Measurements from ENCODE around the gene NFATC2. TPM values are rescaled to one million over a fixed set of nuclear protein-coding genes. Genes with fewer than 3 reads are reported as not detected.

NFATC2 gene
- total RNA-seq, 4 donors from 2014 or later = 8.8 to 15.6 (median 13.0) TPM

DNA sequence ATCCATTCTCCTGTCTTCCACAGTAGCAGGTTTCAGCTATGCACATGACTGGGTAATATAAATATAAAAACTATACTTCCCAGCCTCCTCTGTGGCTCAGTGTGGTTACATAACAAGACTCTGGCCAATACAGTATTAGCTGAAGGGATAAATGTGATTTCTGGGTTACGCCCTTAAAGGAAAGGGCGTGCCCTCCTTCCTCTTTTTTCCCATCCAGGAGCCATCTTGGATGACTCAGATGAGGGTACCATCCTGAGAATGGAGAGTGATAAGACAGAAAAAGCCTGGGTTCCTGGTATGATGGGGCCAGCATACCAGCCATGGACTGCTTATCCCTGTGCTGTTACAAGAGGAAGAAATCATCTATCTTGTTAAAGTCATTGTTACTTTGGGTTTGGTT is 123.3 kb downstream of the NFATC2 start:
- no peaks in the 10 kb centered on the region for H3K27me3 ChIP-seq
- intact Hi-C loops (cut with DNase I) = no loop called here

DNA sequence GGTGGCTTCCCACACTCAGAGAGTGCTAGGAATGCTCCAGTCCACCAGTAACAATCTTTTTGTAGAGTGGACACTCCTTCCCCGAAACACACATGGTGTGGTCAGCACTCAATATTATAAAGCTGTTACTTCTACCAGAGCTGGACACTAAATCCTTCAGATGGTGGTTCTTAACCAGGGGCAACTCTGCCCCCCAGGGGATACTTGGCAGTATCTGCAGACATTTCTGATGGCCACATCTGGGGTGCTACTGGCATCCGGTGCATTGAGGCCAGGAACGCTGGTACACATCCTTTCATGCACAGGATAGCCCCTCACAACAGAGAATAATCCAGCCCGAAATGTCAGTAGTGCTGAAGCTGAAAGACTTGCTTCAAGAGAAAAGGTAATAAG is 124.4 kb downstream of the NFATC2 start:
- H3K4me3 ChIP-seq = no peak overlapping the region
- no peak for TF ChIP-seq EP300 (IDR thresholded peaks at IDR 0.05)
- TF ChIP-seq POLR2AphosphoS5 (IDR thresholded peaks at IDR 0.05) = no peak
- no peak for TF ChIP-seq POLR2A (IDR thresholded peaks at IDR 0.05; ENCODE audit: low read depth)
- TF ChIP-seq, protein P1, sequence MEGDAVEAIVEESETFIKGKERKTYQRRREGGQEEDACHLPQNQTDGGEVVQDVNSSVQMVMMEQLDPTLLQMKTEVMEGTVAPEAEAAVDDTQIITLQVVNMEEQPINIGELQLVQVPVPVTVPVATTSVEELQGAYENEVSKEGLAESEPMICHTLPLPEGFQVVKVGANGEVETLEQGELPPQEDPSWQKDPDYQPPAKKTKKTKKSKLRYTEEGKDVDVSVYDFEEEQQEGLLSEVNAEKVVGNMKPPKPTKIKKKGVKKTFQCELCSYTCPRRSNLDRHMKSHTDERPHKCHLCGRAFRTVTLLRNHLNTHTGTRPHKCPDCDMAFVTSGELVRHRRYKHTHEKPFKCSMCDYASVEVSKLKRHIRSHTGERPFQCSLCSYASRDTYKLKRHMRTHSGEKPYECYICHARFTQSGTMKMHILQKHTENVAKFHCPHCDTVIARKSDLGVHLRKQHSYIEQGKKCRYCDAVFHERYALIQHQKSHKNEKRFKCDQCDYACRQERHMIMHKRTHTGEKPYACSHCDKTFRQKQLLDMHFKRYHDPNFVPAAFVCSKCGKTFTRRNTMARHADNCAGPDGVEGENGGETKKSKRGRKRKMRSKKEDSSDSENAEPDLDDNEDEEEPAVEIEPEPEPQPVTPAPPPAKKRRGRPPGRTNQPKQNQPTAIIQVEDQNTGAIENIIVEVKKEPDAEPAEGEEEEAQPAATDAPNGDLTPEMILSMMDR (IDR thresholded peaks at IDR 0.05) = no peak
- WGBS = 95% methylated on average over 4 of the region's 4 CpGs
- no peaks in the 10 kb centered on the region for H3K9me3 ChIP-seq
- peaks cover under 1 to 18% (median 15%) of the 10 kb centered on the region in 4 donors for H3K4me1 ChIP-seq
- DNase-seq (ENCODE audit: extremely low spot score) = no peak
- no peaks in the 10 kb centered on the region for H3K27me3 ChIP-seq
- intact Hi-C loops (cut with DNase I) = no loop called here
- no peak overlapping the region for H3K27ac ChIP-seq (replicated peaks in 1 of 4)
- H3K36me3 ChIP-seq = peaks cover 0 to 6% (median 0%) of the 10 kb centered on the region in 4 donors

More for the DNA sequence above, 123.3 kb downstream of the NFATC2 start:
- DNase-seq (ENCODE audit: extremely low spot score) = no peak
- peaks cover 0 to 6% (median 0%) of the 10 kb centered on the region in 4 donors for H3K36me3 ChIP-seq
- H3K27ac ChIP-seq (replicated peaks in 1 of 4) = no peak overlapping the region
- 95% methylated on average over 2 of the region's 2 CpGs for WGBS
- H3K4me3 ChIP-seq = no peak overlapping the region
- TF ChIP-seq EP300 (IDR thresholded peaks at IDR 0.05) = no peak
- no peak for TF ChIP-seq POLR2A (IDR thresholded peaks at IDR 0.05; ENCODE audit: low read depth)
- no peak for TF ChIP-seq POLR2AphosphoS5 (IDR thresholded peaks at IDR 0.05)
- TF ChIP-seq, protein P1 (IDR thresholded peaks at IDR 0.05) = no peak
- peaks cover 0 to 12% (median 8%) of the 10 kb centered on the region in 4 donors for H3K4me1 ChIP-seq
- H3K9me3 ChIP-seq = no peaks in the 10 kb centered on the region

DNA sequence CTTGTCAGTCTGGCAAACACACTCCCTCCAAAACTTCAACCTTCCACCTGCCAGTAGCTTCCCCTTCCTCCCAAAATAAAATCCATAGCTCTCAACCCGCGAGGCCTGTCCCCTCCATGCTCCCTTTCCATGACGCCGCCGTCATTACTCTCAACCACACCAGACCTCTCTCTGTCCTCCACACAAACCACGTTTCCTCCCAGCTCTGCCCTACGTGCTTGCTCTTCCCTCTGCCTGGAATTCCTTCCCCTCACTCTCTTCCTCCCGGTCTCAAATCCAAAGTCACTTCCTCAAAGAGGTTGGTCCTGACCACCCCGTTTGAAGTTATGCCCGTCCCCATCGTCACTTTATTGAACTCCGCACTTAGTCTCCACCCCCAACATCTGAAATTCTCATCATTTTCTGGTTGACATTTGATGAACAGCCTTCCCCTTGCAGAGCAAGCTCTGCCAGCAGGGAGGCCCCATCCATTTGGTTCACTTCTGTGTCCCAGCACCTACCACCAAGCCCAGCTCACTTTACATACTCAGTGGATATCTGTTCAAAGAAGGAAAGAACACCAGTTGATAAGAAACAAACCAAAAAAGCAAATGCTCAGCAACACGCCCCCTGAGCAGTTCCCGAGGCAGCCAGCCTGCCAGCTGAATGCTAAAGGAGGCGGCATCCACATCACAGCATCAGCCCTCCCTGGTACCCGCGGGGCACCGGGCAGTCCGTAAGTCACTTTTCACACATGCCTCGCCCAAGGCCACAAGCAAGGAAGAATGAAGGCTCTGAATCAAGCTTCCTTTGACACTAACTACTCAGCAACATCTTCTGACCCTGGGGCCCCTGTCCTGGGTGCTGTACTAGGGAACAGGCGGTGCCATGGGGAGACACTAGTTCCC is 125.0 kb downstream of the NFATC2 start:
- DNase-seq (ENCODE audit: extremely low spot score) = no peak
- Histone ChIP-seq H3K4me3 (no peak overlapping the region), H3K4me1 (peaks cover 7 to 24% (median 21%) of the 10 kb centered on the region in 4 donors), H3K9me3 (no peaks in the 10 kb centered on the region), H3K27ac (replicated peaks in 1 of 4) (peak overlapping the region in 1 of 4 donors; percentile 44), H3K36me3 (peaks cover 0 to 6% (median 0%) of the 10 kb centered on the region in 4 donors), H3K27me3 (no peaks in the 10 kb centered on the region)
- no peak for TF ChIP-seq POLR2AphosphoS5 (IDR thresholded peaks at IDR 0.05)
- TF ChIP-seq, protein P1 (IDR thresholded peaks at IDR 0.05) = no peak
- TF ChIP-seq EP300 (IDR thresholded peaks at IDR 0.05) = no peak
- no peak for TF ChIP-seq POLR2A (IDR thresholded peaks at IDR 0.05; ENCODE audit: low read depth)
- 72% methylated on average over 21 of the region's 21 CpGs for WGBS
- intact Hi-C loops (cut with DNase I) = no loop called here

DNA sequence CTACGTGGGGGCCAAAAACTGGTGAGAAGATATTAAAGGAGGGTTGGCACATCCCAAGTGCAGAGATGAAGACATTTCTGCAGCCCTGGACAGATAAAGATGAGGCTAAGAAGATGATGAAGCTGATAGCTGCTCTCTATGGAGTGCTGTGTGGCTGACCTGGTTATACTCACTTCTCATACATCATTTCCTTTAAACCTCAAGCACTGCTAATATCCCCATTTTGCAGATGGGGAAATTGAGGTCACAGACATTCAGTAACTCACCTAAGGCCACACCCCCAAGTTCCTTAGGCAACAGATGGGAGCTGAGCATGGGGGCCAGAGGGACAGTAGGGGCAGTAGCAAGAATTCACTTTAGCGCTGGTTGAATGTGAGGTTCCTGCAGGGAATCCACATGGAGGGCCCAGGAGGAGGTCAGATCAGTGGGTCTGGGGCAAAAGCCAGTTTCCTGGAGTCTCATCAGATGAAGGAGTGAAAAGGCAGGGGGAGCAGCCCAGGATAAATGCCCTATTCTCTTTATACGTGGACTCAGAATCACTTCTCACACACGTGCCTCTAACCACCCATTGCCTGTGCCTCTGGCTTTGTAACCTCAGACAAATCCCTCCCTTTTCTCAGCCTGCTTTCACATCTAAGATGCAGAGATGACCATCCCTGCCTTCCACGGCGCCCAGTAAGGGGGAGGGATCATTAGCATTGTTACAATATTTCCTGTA is 125.8 kb downstream of the NFATC2 start:
- Histone ChIP-seq H3K4me3 (no peak overlapping the region), H3K27me3 (no peaks in the 10 kb centered on the region), H3K36me3 (peaks cover 0 to 6% (median 0%) of the 10 kb centered on the region in 4 donors), H3K27ac (replicated peaks in 1 of 4) (peak overlapping the region in 1 of 4 donors; percentile 44), H3K9me3 (no peaks in the 10 kb centered on the region), H3K4me1 (peaks cover 12 to 32% (median 29%) of the 10 kb centered on the region in 4 donors)
- 87% methylated on average over 6 of the region's 6 CpGs for WGBS
- no peak for DNase-seq (ENCODE audit: extremely low spot score)
- intact Hi-C loops (cut with DNase I) = no loop called here
- TF ChIP-seq POLR2AphosphoS5 (IDR thresholded peaks at IDR 0.05) (no peak), EP300 (IDR thresholded peaks at IDR 0.05) (no peak), POLR2A (IDR thresholded peaks at IDR 0.05; ENCODE audit: low read depth) (no peak)
- TF ChIP-seq, protein P1 (IDR thresholded peaks at IDR 0.05) = no peak

Measured in esophagus muscularis mucosa (tissue), 4 donors.